K562 (cell line): ENCODE data around the gene PELI2.

ENCODE experiments used
- HCFC1 ChIP-seq: IDR thresholded peaks from 2 replicates; pipeline ENCODE4 v1.6.1; 2012; ENCODE audit warnings: low read depth, low read length, improper control_type of control experiment
- POLR3G ChIP-seq: IDR thresholded peaks from 2 replicates; pipeline ENCODE4 v1.6.1; 2011; ENCODE audit not compliant: insufficient read length, insufficient replicate concordance; ENCODE audit errors: extremely low read depth
- SAP30 ChIP-seq: fragments of 200-600 bp; sonication (generic); IDR thresholded peaks from 2 replicates; pipeline ENCODE4 v1.6.1; 2012; ENCODE audit warnings: borderline replicate concordance, low read depth, mild to moderate bottlenecking, moderate library complexity, low read length, control low read depth, inconsistent platforms; ENCODE audit not compliant: insufficient read depth, poor library complexity, severe bottlenecking
- ZNF282 ChIP-seq: sonication (generic); formaldehyde crosslinking; IDR thresholded peaks from 2 replicates; pipeline ENCODE4 v1.8.1; 2023; ENCODE audit warnings: missing genetic modification reagents
- TF ChIP-seq, protein P1 (sequence below): fragments of 450-650 bp; IDR thresholded peaks from 2 replicates; pipeline ENCODE4 v1.6.1; 2016

DNA sequence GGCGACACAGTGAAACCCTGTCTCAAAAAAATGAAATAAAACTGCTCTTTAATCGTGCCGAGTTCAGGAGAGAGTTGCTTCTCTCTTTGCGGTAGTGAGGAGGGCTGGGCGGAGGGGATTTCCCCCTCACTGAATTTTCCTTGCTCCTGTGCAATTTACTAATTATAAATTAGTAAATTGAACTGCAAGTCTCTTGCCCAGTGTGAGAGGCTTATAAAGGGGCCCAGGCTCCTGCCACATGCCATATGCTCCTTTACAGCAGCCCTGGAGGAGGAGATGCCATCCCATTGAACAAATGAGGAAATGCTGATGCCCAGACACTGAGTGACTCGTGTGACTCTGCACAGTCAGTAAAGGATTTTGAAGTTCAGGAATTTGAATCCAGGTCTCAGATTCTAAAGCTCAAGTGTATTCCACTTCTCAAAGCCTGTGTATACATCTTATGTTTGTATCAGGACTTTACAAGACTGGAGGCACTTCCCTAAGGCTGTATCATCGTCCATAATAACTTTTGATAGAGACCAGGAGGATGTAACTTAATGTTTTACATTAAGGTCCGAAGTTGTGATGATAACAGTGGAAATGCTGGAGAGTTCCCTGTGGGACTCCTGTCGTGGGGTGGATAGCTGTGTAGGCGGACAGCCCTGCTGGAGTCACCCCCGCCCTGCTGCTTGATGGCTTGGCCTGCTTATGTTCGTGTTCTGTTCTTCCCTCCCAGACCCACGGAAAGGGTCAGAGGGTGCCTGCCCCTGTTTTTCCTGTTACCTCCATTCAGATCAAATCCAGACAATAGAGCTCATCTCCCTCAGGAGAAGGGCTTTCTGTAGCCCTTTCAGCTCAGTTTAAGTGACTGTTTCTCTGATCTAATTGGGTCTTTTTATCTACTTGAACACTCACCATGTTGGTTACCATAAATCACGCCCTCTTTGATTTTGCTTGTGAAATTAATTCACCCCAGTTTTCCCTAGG, 13.9 kb downstream of the PELI2 start:
- TF ChIP-seq, protein P1, sequence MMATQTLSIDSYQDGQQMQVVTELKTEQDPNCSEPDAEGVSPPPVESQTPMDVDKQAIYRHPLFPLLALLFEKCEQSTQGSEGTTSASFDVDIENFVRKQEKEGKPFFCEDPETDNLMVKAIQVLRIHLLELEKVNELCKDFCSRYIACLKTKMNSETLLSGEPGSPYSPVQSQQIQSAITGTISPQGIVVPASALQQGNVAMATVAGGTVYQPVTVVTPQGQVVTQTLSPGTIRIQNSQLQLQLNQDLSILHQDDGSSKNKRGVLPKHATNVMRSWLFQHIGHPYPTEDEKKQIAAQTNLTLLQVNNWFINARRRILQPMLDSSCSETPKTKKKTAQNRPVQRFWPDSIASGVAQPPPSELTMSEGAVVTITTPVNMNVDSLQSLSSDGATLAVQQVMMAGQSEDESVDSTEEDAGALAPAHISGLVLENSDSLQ = no peak
- TF ChIP-seq POLR3G (no peak), HCFC1 (no peak), SAP30 (no peak), ZNF282 (CRISPR knock-in tag) (no peak)
